ENCODE results near the gene SIRT4. TPM values are rescaled to one million over a fixed set of nuclear protein-coding genes. Genes with fewer than 3 reads are reported as not detected.

The SIRT4 gene
- polyA plus RNA-seq, 3 donors, result 0.30 to 0.72 (median 0.53) TPM

DNA sequence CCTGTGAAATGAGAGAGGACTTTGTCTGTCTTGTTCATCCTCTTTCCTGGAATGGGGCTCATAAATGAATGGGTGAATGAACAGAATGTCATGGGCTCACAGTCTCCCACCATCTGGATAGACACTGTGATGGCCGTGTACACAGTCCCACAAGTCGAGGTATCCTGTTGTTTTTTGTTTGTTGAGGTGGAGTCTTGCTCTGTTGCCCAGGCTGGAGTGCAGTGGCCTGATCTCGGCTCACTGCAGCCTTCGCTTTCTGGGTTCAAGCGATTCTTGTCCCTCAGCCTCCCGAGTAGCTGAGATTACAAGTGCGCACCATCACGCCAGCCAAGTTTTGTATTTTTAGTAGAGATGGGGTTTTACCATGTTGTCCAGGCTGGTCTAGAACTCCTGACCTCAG is 41.6 kb downstream of the SIRT4 start:
- Mint-ChIP-seq H3K27ac (no peak overlapping the region), H3K27me3 (ENCODE audit: low read depth in 3 of 3) (peaks cover 4 to 7% (median 7%) of the 10 kb centered on the region in 3 donors), H3K4me1 (no peaks in the 10 kb centered on the region), H3K9me3 (peaks cover 0 to 7% (median 0%) of the 10 kb centered on the region in 7 donors), H3K4me3 (no peak overlapping the region), H3K36me3 (no peaks in the 10 kb centered on the region)
- H3K27ac ChIP-seq (ENCODE audit: low read depth in 1 of 2, low read length in 2 of 2), result no peak overlapping the region
- H3K9me3 ChIP-seq (replicated peaks in 1 of 2; ENCODE audit: control insufficient read depth in 1 of 2, insufficient read depth in 1 of 2, low read length in 2 of 2), result no peaks in the 10 kb centered on the region
- H3K79me2 ChIP-seq (ENCODE audit: insufficient read depth, low read length), result no peaks in the 10 kb centered on the region
- no peak overlapping the region for H3K4me3 ChIP-seq (replicated peaks in 1 of 3; ENCODE audit: low read depth in 2 of 3, low read length in 3 of 3)
- no peak for DNase-seq
- WGBS (ENCODE audit: insufficient coverage), result 93% methylated on average over 3 of the region's 8 CpGs
- intact Hi-C loops (cut with micrococcal nuclease), result no loop called here
- H3K4me1 ChIP-seq (ENCODE audit: control insufficient read depth in 1 of 2, insufficient read depth in 2 of 2, low read length in 2 of 2), result no peaks in the 10 kb centered on the region
- H4K20me1 ChIP-seq (ENCODE audit: insufficient read depth, low read length), result no peaks in the 10 kb centered on the region
- no peaks in the 10 kb centered on the region for H3K27me3 ChIP-seq (ENCODE audit: control insufficient read depth in 2 of 2, insufficient read depth in 2 of 2, low read length in 2 of 2)
- no peak overlapping the region for H2AFZ ChIP-seq (ENCODE audit: insufficient read depth, low read depth, low read length, poor library complexity, severe bottlenecking)
- no peak overlapping the region for H3K9ac ChIP-seq (ENCODE audit: insufficient read depth, low read length, poor library complexity, severe bottlenecking)
- no peaks in the 10 kb centered on the region for H3K36me3 ChIP-seq (replicated peaks in 1 of 2; ENCODE audit: control insufficient read depth in 1 of 2, insufficient read depth in 2 of 2, low read length in 2 of 2)
- no peak overlapping the region for H3K4me2 ChIP-seq (replicated peaks; ENCODE audit: extremely low read depth, low read length, poor library complexity, severe bottlenecking)
- no peak for TF ChIP-seq CTCF (IDR thresholded peaks at IDR 0.05)

DNA sequence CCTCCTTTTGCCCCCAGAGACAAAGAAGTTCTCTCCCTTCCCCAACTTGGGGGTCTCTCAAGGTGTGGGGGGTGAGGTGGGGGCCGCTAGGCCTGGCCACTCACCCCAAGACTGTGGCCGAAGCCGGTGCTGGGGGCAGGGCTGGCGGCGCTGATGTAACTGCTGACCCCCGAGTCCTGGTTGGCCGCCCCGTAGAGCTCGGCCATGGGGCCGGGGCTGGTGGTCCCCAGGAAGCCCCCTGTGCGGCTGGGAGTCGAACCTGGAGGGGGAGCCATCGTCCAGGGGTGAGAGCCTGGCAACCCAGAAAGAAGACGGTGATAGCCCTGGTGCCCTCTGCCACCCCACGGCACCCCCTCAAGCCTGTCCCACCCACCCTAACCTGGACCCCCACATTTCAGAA is 43.9 kb downstream of the SIRT4 start:
- WGBS (ENCODE audit: insufficient coverage), result 96% methylated on average over 12 of the region's 15 CpGs
- Histone ChIP-seq H3K27me3 (ENCODE audit: control insufficient read depth in 2 of 2, insufficient read depth in 2 of 2, low read length in 2 of 2) (peaks cover 0 to 2% of the 10 kb centered on the region in 2 donors), H3K27ac (ENCODE audit: low read depth in 1 of 2, low read length in 2 of 2) (no peak overlapping the region), H2AFZ (ENCODE audit: insufficient read depth, low read depth, low read length, poor library complexity, severe bottlenecking) (no peak overlapping the region), H3K4me3 (replicated peaks in 1 of 3; ENCODE audit: low read depth in 2 of 3, low read length in 3 of 3) (no peak overlapping the region), H3K79me2 (ENCODE audit: insufficient read depth, low read length) (no peaks in the 10 kb centered on the region), H3K9ac (ENCODE audit: insufficient read depth, low read length, poor library complexity, severe bottlenecking) (no peak overlapping the region), H4K20me1 (ENCODE audit: insufficient read depth, low read length) (no peaks in the 10 kb centered on the region), H3K4me1 (ENCODE audit: control insufficient read depth in 1 of 2, insufficient read depth in 2 of 2, low read length in 2 of 2) (no peaks in the 10 kb centered on the region), H3K4me2 (replicated peaks; ENCODE audit: extremely low read depth, low read length, poor library complexity, severe bottlenecking) (no peak overlapping the region), H3K9me3 (replicated peaks in 1 of 2; ENCODE audit: control insufficient read depth in 1 of 2, insufficient read depth in 1 of 2, low read length in 2 of 2) (no peaks in the 10 kb centered on the region), H3K36me3 (replicated peaks in 1 of 2; ENCODE audit: control insufficient read depth in 1 of 2, insufficient read depth in 2 of 2, low read length in 2 of 2) (no peaks in the 10 kb centered on the region)
- Mint-ChIP-seq H3K36me3 (no peaks in the 10 kb centered on the region), H3K4me3 (no peak overlapping the region), H3K4me1 (no peaks in the 10 kb centered on the region), H3K27ac (no peak overlapping the region), H3K9me3 (peaks cover 0 to 4% (median 0%) of the 10 kb centered on the region in 7 donors), H3K27me3 (ENCODE audit: low read depth in 3 of 3) (peaks cover 7 to 8% (median 7%) of the 10 kb centered on the region in 3 donors)
- no peak for DNase-seq
- intact Hi-C loops (cut with micrococcal nuclease), result no loop called here
- TF ChIP-seq CTCF (IDR thresholded peaks at IDR 0.05), result no peak

All from CD14-positive monocyte (primary cell).